ENCODE results near the gene GIPC1. TPM values are rescaled to one million over a fixed set of nuclear protein-coding genes. Genes with fewer than 3 reads are reported as not detected.
A peak's percentile ranks its signal among the peaks of the same experiment; 100 is the strongest.
"Not testable (repeated sequence)": the region's sequence is repeated elsewhere in the genome, so short reads cannot be mapped to it uniquely, and the experiment has no call there.

The GIPC1 gene
- total RNA-seq, 2 donors from 2014 or later = 34.8 to 38.6 TPM

GRCh38 chr19:14462401-14462800, 33.5 kb downstream of the GIPC1 start:
- H3K4me1 Mint-ChIP-seq; H3K36me3 Mint-ChIP-seq (ENCODE audit: low read depth); H3K27ac Mint-ChIP-seq; H3K9me3 ChIP-seq (ENCODE audit: control insufficient read depth, low read length, poor library complexity, severe bottlenecking); H3K4me3 Mint-ChIP-seq; H3K27me3 Mint-ChIP-seq; DNase-seq; ATAC-seq: not testable (repeated sequence)

GRCh38 chr19:14460935-14461334, 35.0 kb downstream of the GIPC1 start:
- H3K36me3 Mint-ChIP-seq (ENCODE audit: low read depth) = peaks cover 7% of the 10 kb centered on the region

GRCh38 chr19:14459703-14460102, 36.2 kb downstream of the GIPC1 start:
- H3K36me3 Mint-ChIP-seq (ENCODE audit: low read depth) = peaks cover 7% of the 10 kb centered on the region
- DNase-seq = no peak
- H3K27me3 Mint-ChIP-seq = no peaks in the 10 kb centered on the region
- ATAC-seq = no peak
- H3K4me3 Mint-ChIP-seq = no peak overlapping the region
- peaks cover 7% of the 10 kb centered on the region for H3K4me1 Mint-ChIP-seq
- no peaks in the 10 kb centered on the region for H3K9me3 ChIP-seq (ENCODE audit: control insufficient read depth, low read length, poor library complexity, severe bottlenecking)
- peak overlapping the region; percentile 83 for H3K27ac Mint-ChIP-seq

More at GRCh38 chr19:14460935-14461334, 35.0 kb downstream of the GIPC1 start:
- H3K9me3 ChIP-seq (ENCODE audit: control insufficient read depth, low read length, poor library complexity, severe bottlenecking) = no peaks in the 10 kb centered on the region
- peak overlapping the region; percentile 83 for H3K27ac Mint-ChIP-seq
- ATAC-seq (no peak), DNase-seq (no peak)
- peaks cover 7% of the 10 kb centered on the region for H3K4me1 Mint-ChIP-seq
- no peaks in the 10 kb centered on the region for H3K27me3 Mint-ChIP-seq
- no peak overlapping the region for H3K4me3 Mint-ChIP-seq

- DNase-seq; H3K36me3 Mint-ChIP-seq (ENCODE audit: low read depth); H3K4me1 Mint-ChIP-seq; ATAC-seq; H3K4me3 Mint-ChIP-seq; H3K27me3 Mint-ChIP-seq; H3K27ac Mint-ChIP-seq; H3K9me3 ChIP-seq (ENCODE audit: control insufficient read depth, low read length, poor library complexity, severe bottlenecking): not testable (repeated sequence)
These were observed 43.6 kb downstream of the GIPC1 start for GRCh38 chr19:14452303-14452702.

GRCh38 chr19:14450876-14451275, 45.1 kb downstream of the GIPC1 start:
- no peak for ATAC-seq
- H3K27ac Mint-ChIP-seq = no peak overlapping the region
- no peaks in the 10 kb centered on the region for H3K27me3 Mint-ChIP-seq
- DNase-seq = no peak
- H3K4me1 Mint-ChIP-seq = peaks cover 7% of the 10 kb centered on the region
- H3K9me3 ChIP-seq (ENCODE audit: control insufficient read depth, low read length, poor library complexity, severe bottlenecking) = no peaks in the 10 kb centered on the region
- H3K4me3 Mint-ChIP-seq = no peak overlapping the region
- H3K36me3 Mint-ChIP-seq (ENCODE audit: low read depth) = peaks cover 5% of the 10 kb centered on the region

GRCh38 chr19:14450168-14450874, 45.6 kb downstream of the GIPC1 start:
- ATAC-seq (peak; percentile 96), DNase-seq (peak; percentile 38 to 59 (median 44))
- peaks cover 5% of the 10 kb centered on the region for H3K36me3 Mint-ChIP-seq (ENCODE audit: low read depth)
- no peak overlapping the region for H3K27ac Mint-ChIP-seq
- H3K27me3 Mint-ChIP-seq = no peaks in the 10 kb centered on the region
- no peak overlapping the region for H3K4me3 Mint-ChIP-seq
- H3K4me1 Mint-ChIP-seq = peaks cover 7% of the 10 kb centered on the region
- no peaks in the 10 kb centered on the region for H3K9me3 ChIP-seq (ENCODE audit: control insufficient read depth, low read length, poor library complexity, severe bottlenecking)

- Mint-ChIP-seq H3K4me3 (no peak overlapping the region), H3K27ac (no peak overlapping the region), H3K27me3 (no peaks in the 10 kb centered on the region), H3K4me1 (peaks cover 10% of the 10 kb centered on the region), H3K36me3 (ENCODE audit: low read depth) (peaks cover 7% of the 10 kb centered on the region)
- no peak for DNase-seq
- H3K9me3 ChIP-seq (ENCODE audit: control insufficient read depth, low read length, poor library complexity, severe bottlenecking) = no peaks in the 10 kb centered on the region
- no peak for ATAC-seq
These were observed 46.6 kb downstream of the GIPC1 start for GRCh38 chr19:14449321-14449720.

- H3K36me3 Mint-ChIP-seq (ENCODE audit: low read depth) = peaks cover 12% of the 10 kb centered on the region
- DNase-seq (no peak), ATAC-seq (no peak)
- no peaks in the 10 kb centered on the region for H3K9me3 ChIP-seq (ENCODE audit: control insufficient read depth, low read length, poor library complexity, severe bottlenecking)
- H3K4me3 Mint-ChIP-seq = no peak overlapping the region
- no peaks in the 10 kb centered on the region for H3K27me3 Mint-ChIP-seq
- H3K4me1 Mint-ChIP-seq = peaks cover 13% of the 10 kb centered on the region
- H3K27ac Mint-ChIP-seq = no peak overlapping the region
These were observed 49.4 kb downstream of the GIPC1 start for GRCh38 chr19:14446336-14447036.

GRCh38 chr19:14443632-14444216, 52.2 kb downstream of the GIPC1 start:
- Mint-ChIP-seq H3K27ac (no peak overlapping the region), H3K36me3 (ENCODE audit: low read depth) (peaks cover 17% of the 10 kb centered on the region), H3K27me3 (no peaks in the 10 kb centered on the region), H3K4me1 (peaks cover 24% of the 10 kb centered on the region), H3K4me3 (no peak overlapping the region)
- no peak for ATAC-seq
- no peak for DNase-seq
- H3K9me3 ChIP-seq (ENCODE audit: control insufficient read depth, low read length, poor library complexity, severe bottlenecking) = no peaks in the 10 kb centered on the region

GRCh38 chr19:14442891-14443631, 52.9 kb downstream of the GIPC1 start:
- peaks cover 17% of the 10 kb centered on the region for H3K36me3 Mint-ChIP-seq (ENCODE audit: low read depth)
- H3K9me3 ChIP-seq (ENCODE audit: control insufficient read depth, low read length, poor library complexity, severe bottlenecking) = no peaks in the 10 kb centered on the region
- H3K4me1 Mint-ChIP-seq = peaks cover 26% of the 10 kb centered on the region
- DNase-seq (no peak), ATAC-seq (no peak)
- no peaks in the 10 kb centered on the region for H3K27me3 Mint-ChIP-seq
- no peak overlapping the region for H3K27ac Mint-ChIP-seq
- H3K4me3 Mint-ChIP-seq = no peak overlapping the region

- H3K27ac Mint-ChIP-seq = peak overlapping the region; percentile 97
- peaks cover 15% of the 10 kb centered on the region for H3K36me3 Mint-ChIP-seq (ENCODE audit: low read depth)
- H3K27me3 Mint-ChIP-seq = no peaks in the 10 kb centered on the region
- peak overlapping the region; percentile 76 for H3K4me3 Mint-ChIP-seq
- peaks cover 30% of the 10 kb centered on the region for H3K4me1 Mint-ChIP-seq
- DNase-seq (no peak), ATAC-seq (no peak)
- H3K9me3 ChIP-seq (ENCODE audit: control insufficient read depth, low read length, poor library complexity, severe bottlenecking) = no peaks in the 10 kb centered on the region
These were observed 54.6 kb downstream of the GIPC1 start for GRCh38 chr19:14441041-14441938.

GRCh38 chr19:14440049-14440448, 55.9 kb downstream of the GIPC1 start:
- no peaks in the 10 kb centered on the region for H3K9me3 ChIP-seq (ENCODE audit: control insufficient read depth, low read length, poor library complexity, severe bottlenecking)
- Mint-ChIP-seq H3K36me3 (ENCODE audit: low read depth) (peaks cover 15% of the 10 kb centered on the region), H3K27me3 (no peaks in the 10 kb centered on the region), H3K4me1 (peaks cover 33% of the 10 kb centered on the region), H3K27ac (peak overlapping the region; percentile 97), H3K4me3 (peak overlapping the region; percentile 97)
- peak; percentile 59 to 65 (median 63) for DNase-seq
- ATAC-seq = peak; percentile 99

Measured in T-helper 17 cell (primary cell).